Astrocyte (in vitro differentiated cells and primary cell): ENCODE data around the gene PEPD.

ENCODE experiments used
- EZH2 ChIP-seq: IDR thresholded peaks from 2 replicates; pipeline ENCODE4 v1.6.1; 2012; ENCODE audit warnings: mild to moderate bottlenecking, low read length, inconsistent platforms; ENCODE audit not compliant: insufficient read depth
- TF ChIP-seq, protein P1 (sequence below): IDR thresholded peaks from 2 replicates; pipeline ENCODE4 v1.5.1; 2011; ENCODE audit warnings: low read depth, mild to moderate bottlenecking, inconsistent platforms, low read length, moderate library complexity; ENCODE audit not compliant: insufficient read depth

DNA sequence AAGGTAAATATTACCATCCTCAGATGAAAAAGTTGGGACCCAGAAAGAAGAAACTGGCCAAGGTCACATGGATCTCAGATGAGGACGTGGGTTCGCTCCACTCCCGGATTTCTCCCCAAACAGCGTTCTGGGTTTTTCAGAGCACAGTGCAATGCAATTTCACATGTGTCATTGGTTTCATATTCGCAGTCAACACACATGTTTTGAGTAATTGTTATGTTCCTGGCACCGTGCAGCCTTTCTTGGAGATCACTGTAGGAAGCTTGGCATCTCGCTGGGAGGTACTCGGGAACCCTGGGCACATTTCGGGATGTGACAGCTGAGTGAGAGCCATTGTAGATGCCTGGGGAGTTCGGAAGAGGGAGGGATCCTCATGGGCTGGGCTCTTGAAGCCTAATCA, 174.3 kb downstream of the PEPD start:
- TF ChIP-seq, protein P1, sequence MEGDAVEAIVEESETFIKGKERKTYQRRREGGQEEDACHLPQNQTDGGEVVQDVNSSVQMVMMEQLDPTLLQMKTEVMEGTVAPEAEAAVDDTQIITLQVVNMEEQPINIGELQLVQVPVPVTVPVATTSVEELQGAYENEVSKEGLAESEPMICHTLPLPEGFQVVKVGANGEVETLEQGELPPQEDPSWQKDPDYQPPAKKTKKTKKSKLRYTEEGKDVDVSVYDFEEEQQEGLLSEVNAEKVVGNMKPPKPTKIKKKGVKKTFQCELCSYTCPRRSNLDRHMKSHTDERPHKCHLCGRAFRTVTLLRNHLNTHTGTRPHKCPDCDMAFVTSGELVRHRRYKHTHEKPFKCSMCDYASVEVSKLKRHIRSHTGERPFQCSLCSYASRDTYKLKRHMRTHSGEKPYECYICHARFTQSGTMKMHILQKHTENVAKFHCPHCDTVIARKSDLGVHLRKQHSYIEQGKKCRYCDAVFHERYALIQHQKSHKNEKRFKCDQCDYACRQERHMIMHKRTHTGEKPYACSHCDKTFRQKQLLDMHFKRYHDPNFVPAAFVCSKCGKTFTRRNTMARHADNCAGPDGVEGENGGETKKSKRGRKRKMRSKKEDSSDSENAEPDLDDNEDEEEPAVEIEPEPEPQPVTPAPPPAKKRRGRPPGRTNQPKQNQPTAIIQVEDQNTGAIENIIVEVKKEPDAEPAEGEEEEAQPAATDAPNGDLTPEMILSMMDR, result no peak
- TF ChIP-seq EZH2, result no peak
